ENCODE results near the gene CHST15.

DNA sequence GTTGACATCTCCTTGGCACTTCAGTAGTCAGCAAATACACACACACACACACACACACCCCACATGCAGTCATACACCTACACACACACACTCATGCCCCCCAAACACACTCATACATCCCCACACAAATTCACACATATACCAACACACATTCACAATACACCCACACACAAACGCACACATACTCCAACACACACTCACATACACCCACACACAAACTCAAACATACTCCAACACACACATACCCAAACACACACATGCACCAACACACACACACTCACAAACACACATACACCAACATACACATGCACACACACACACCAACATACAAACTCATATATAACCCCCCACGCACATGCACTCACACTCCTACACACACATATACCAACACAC is 31.4 kb upstream of the CHST15 start:
- no peak for TF ChIP-seq EZH2phosphoT487 (IDR thresholded peaks at IDR 0.05; ENCODE audit: borderline replicate concordance, low read depth, low read length)
- TF ChIP-seq, protein P1, sequence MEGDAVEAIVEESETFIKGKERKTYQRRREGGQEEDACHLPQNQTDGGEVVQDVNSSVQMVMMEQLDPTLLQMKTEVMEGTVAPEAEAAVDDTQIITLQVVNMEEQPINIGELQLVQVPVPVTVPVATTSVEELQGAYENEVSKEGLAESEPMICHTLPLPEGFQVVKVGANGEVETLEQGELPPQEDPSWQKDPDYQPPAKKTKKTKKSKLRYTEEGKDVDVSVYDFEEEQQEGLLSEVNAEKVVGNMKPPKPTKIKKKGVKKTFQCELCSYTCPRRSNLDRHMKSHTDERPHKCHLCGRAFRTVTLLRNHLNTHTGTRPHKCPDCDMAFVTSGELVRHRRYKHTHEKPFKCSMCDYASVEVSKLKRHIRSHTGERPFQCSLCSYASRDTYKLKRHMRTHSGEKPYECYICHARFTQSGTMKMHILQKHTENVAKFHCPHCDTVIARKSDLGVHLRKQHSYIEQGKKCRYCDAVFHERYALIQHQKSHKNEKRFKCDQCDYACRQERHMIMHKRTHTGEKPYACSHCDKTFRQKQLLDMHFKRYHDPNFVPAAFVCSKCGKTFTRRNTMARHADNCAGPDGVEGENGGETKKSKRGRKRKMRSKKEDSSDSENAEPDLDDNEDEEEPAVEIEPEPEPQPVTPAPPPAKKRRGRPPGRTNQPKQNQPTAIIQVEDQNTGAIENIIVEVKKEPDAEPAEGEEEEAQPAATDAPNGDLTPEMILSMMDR (conservative IDR thresholded peaks at IDR 0.05; ENCODE audit: low read length), result no peak
